ENCODE data around the gene SDC3.

The SDC3 gene

DNA sequence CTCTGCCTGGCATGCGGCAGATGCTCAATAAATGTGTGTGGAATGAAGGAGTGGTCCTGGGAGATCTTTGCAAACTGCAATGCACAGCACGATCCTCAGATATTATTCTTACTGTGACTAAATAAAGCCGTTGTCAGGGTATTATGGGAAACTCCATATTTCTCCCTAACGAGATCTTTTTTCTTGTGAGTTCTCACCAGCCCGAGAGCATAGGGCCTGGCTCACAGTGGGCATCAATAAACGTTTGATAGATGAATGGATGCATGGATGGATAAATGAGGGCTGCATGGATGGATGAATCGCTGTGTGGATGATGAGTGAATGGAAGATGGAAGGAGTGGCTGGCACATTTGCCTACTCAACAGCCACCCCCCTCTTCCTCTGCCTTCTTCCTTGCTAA, 69.6 kb downstream of the SDC3 start:
- no peak overlapping the region for H3K27ac ChIP-seq
- TF ChIP-seq Cebpa-rat (IDR thresholded peaks at IDR 0.05) = no peak
- H3K9me3 ChIP-seq (replicated peaks in 1 of 11) = peaks cover 0 to 7% (median 0%) of the 10 kb centered on the region in 11 experiments; a peak in 1 of 22 replicates
- H3K9ac ChIP-seq = no peak overlapping the region
- no peaks in the 10 kb centered on the region for H3K36me3 ChIP-seq
- no peak overlapping the region for H3K4me2 ChIP-seq
- no peak overlapping the region for H3K4me3 ChIP-seq
- H4K20me1 ChIP-seq = peaks cover 0 to 41% (median 16%) of the 10 kb centered on the region in 11 experiments; a peak in 12 of 22 replicates
- H3K27me3 ChIP-seq = peaks cover 44 to 95% (median 70%) of the 10 kb centered on the region in 11 experiments
- peaks cover 0 to 18% (median 8%) of the 10 kb centered on the region in 10 experiments; a peak in 14 of 20 replicates for H3K4me1 ChIP-seq

DNA sequence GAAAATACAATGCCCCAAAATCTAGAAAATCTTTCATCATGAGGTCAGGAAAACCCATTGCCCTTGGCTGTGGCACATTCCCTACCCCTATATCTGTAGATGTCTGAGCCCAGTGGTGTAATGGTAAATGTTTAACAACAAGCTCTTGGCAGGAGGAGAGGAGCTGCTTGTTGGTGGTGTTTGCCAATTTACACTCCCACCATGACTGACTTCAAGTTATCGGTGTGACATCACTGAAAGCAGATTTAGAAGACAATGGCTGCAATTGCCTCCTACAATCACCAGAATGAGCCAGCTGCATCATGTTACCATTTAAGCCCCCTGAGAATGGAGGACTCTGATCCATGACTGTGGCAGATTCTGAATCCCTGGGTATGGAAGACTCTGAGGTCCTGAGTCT, 70.9 kb downstream of the SDC3 start:
- Histone ChIP-seq H3K27me3 (peaks cover 31 to 91% (median 59%) of the 10 kb centered on the region in 11 experiments), H3K9ac (no peak overlapping the region), H3K4me2 (no peak overlapping the region)

DNA sequence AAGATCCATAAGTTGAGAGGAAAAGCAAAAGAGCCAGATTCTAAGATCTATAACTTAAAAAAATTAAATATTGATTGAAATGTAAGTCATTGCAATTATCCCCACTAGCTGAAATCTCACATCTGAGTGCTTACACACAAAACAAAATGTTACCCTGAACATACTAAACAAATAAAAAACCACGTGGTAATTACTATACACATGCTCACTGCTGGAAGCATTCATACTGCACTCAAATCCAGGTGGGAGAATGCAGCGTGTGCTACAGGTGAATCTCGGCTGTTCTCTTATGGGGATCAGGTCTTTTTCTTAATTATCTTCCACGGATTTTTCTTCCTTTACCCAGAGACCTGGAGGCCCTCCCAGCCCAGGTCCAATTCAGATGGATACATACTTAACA, 74.3 kb downstream of the SDC3 start:
- peaks cover 0 to 13% (median 0%) of the 10 kb centered on the region in 10 experiments; a peak in 7 of 20 replicates for H3K4me1 ChIP-seq
- H3K27me3 ChIP-seq = peaks cover 7 to 74% (median 31%) of the 10 kb centered on the region in 11 experiments; a peak in 20 of 22 replicates
- H3K9me3 ChIP-seq (replicated peaks in 1 of 11) = peaks cover 0 to 2% (median 0%) of the 10 kb centered on the region in 11 experiments; a peak in 3 of 22 replicates
- peaks cover 0 to 7% (median 0%) of the 10 kb centered on the region in 11 experiments; a peak in 4 of 22 replicates for H4K20me1 ChIP-seq
- TF ChIP-seq Cebpa-rat (IDR thresholded peaks at IDR 0.05) = no peak
- no peak overlapping the region for H3K9ac ChIP-seq
- no peak overlapping the region for H3K4me3 ChIP-seq
- H3K36me3 ChIP-seq = no peaks in the 10 kb centered on the region
- no peak overlapping the region for H3K27ac ChIP-seq
- no peak overlapping the region for H3K4me2 ChIP-seq

More for the DNA sequence above, 70.9 kb downstream of the SDC3 start:
- Histone ChIP-seq H3K9me3 (replicated peaks in 1 of 11) (peaks cover 0 to 7% (median 0%) of the 10 kb centered on the region in 11 experiments; a peak in 1 of 22 replicates), H4K20me1 (peaks cover 0 to 31% (median 11%) of the 10 kb centered on the region in 11 experiments; a peak in 11 of 22 replicates), H3K4me1 (peaks cover 0 to 17% (median 8%) of the 10 kb centered on the region in 10 experiments; a peak in 14 of 20 replicates), H3K27ac (no peak overlapping the region), H3K4me3 (no peak overlapping the region), H3K36me3 (no peaks in the 10 kb centered on the region)
- no peak for TF ChIP-seq Cebpa-rat (IDR thresholded peaks at IDR 0.05)

DNA sequence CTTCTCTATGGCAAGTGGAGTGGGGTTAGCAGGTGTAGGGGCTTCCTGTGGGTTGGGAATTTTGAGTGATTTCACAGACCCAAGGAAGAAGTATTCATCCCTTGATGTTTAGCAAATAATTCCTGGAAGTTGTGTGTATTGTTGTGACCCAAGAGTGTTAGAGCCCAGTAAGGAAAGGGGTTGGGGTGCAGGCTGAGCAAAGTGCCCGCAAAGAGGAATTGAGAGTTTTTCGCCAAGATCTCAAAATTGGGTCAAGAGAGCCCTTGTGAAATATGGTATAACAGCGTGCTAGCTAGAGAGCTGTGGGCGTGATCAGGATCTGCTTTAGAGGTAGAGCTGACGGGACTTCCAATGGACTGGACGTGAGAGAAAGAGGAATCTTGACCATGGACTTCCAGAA, 78.0 kb downstream of the SDC3 start:
- H3K4me3 ChIP-seq = no peak overlapping the region
- H3K4me2 ChIP-seq = peak overlapping the region in 3 of 11 experiments; percentile 29 to 38 (median 32); a peak in 5 of 22 replicates
- H3K9me3 ChIP-seq (replicated peaks in 1 of 11) = no peaks in the 10 kb centered on the region; a peak in 2 of 22 replicates
- peaks cover 0 to 4% (median 0%) of the 10 kb centered on the region in 11 experiments; a peak in 3 of 22 replicates for H4K20me1 ChIP-seq
- H3K27ac ChIP-seq = no peak overlapping the region
- H3K27me3 ChIP-seq = peaks cover 13 to 73% (median 47%) of the 10 kb centered on the region in 11 experiments
- H3K36me3 ChIP-seq = no peaks in the 10 kb centered on the region
- TF ChIP-seq Cebpa-rat (IDR thresholded peaks at IDR 0.05) = no peak
- H3K9ac ChIP-seq = no peak overlapping the region
- peaks cover 0 to 13% (median 0%) of the 10 kb centered on the region in 10 experiments; a peak in 7 of 20 replicates for H3K4me1 ChIP-seq

DNA sequence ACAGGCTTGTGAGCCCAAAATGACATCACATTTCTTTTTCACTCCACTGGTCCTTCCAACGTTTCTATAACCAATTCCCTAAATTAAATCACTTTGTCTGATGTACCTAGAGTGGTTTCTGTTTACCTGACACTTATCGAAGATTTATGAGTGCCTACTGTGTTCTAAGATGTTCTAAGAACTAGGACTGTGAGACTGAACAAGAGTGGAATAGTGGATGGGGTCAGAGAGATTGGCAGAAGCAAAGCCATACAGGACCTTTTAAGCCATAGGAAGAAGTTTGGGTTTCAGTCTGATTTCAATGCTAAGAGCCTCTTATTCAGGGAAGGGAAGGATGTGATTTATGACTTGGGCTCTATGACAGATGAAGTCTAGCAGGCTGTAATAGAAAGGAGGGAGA, 78.7 kb downstream of the SDC3 start:
- no peaks in the 10 kb centered on the region; a peak in 2 of 22 replicates for H3K9me3 ChIP-seq (replicated peaks in 1 of 11)
- H3K4me3 ChIP-seq = no peak overlapping the region
- H3K4me2 ChIP-seq = peak overlapping the region in 3 of 11 experiments; percentile 29 to 38 (median 32); a peak in 2 of 22 replicates
- H3K36me3 ChIP-seq = no peaks in the 10 kb centered on the region
- peaks cover 0 to 6% (median 0%) of the 10 kb centered on the region in 11 experiments; a peak in 5 of 22 replicates for H4K20me1 ChIP-seq
- peaks cover 19 to 76% (median 54%) of the 10 kb centered on the region in 11 experiments for H3K27me3 ChIP-seq
- H3K9ac ChIP-seq = no peak overlapping the region
- TF ChIP-seq Cebpa-rat (IDR thresholded peaks at IDR 0.05) = no peak
- no peak overlapping the region for H3K27ac ChIP-seq
- H3K4me1 ChIP-seq = peaks cover 0 to 19% (median 3%) of the 10 kb centered on the region in 10 experiments; a peak in 10 of 20 replicates

DNA sequence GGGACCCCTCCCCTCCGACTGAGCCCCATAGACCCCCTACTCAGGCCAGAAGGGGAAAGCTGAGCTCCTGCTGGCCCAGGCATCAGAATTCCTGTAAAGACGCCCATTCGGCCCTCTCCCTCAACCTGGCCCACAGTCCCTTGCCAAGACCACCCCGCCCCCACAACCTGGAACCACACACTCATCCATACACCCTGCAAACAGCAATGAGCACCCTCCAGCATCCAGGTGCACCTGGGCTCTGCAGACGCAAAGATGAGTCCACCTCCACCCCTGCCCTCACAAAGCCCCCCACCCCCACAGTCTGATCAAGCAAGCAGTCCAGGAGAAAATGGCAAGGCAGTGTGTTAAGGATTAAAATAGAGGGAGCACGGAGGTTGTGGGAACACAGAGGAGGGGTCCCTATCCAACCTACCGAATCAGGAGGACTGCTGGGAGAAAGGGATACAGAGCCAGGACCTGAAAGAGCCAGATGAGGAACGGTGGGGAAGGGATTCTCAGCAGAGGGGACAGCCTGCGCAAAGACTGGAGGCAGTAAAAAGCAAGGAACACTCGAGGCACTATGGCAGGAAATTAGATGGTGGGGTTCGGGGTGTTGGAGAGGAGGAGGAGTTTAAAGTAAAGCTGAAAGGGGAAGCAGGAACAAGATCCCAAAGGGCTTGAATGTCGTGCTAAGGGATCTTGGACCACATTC, 83.7 kb downstream of the SDC3 start:
- Histone ChIP-seq H3K4me2 (peak overlapping the region; percentile 58 to 88 (median 79); a peak in 21 of 22 replicates), H3K9ac (no peak overlapping the region), H3K4me1 (peaks cover 11 to 28% (median 22%) of the 10 kb centered on the region in 10 experiments), H3K27me3 (peaks cover 66 to 100% (median 90%) of the 10 kb centered on the region in 11 experiments), H3K4me3 (peak overlapping the region in 7 of 10 experiments; percentile 7 to 59 (median 48); a peak in 7 of 20 replicates), H4K20me1 (peaks cover 0 to 31% (median 12%) of the 10 kb centered on the region in 11 experiments; a peak in 10 of 22 replicates), H3K36me3 (no peaks in the 10 kb centered on the region), H3K27ac (no peak overlapping the region), H3K9me3 (replicated peaks in 1 of 11) (no peaks in the 10 kb centered on the region; a peak in 2 of 22 replicates)
- no peak for TF ChIP-seq Cebpa-rat (IDR thresholded peaks at IDR 0.05)

DNA sequence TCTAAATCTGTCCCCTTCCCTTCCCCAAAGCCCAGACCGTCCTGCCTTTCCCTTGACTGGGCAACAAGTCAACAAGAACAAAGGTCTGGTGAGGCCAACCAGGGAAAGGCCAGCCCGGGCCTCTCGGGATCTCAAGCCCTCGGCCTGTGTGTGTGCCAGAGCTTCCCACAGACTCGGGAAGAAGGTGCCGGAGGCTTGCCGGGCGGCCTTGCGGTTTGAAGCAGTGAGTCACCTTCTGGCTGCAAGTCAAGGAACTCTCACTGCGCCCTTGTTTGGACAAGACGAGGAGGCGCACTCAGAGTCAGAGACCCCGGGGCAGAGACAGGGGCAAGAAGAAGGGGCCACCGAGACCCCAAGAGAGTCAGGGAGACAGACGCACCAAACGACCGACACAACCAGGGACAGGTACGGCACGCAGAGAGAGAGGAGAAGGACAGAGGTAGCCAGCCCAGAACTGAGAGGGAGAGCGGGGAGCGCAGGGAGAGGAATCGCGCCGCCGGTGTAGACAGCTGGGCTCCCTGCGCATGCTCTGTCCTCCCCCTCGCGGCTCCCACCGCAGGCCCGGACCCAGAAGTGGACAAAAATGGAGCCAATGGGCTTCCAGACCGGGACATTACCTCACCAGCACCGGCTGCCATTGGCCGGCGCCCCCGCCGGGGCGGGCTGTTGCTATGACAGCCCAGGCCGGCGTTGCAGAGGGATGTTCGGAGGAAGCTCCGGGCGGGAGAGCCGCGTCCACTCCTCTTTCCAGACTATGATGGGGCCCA, 84.4 kb downstream of the SDC3 start:
- Histone ChIP-seq H3K27me3 (peaks cover 72 to 100% (median 97%) of the 10 kb centered on the region in 11 experiments), H3K4me2 (peak overlapping the region; percentile 58 to 88 (median 79)), H4K20me1 (peaks cover 0 to 35% (median 12%) of the 10 kb centered on the region in 11 experiments; a peak in 10 of 22 replicates), H3K4me3 (peak overlapping the region; percentile 3 to 59 (median 46); a peak in 17 of 20 replicates), H3K9me3 (replicated peaks in 1 of 11) (no peaks in the 10 kb centered on the region), H3K27ac (peak overlapping the region in 5 of 11 experiments; percentile 1 to 64 (median 40); a peak in 8 of 22 replicates), H3K36me3 (no peaks in the 10 kb centered on the region), H3K4me1 (peaks cover 11 to 28% (median 22%) of the 10 kb centered on the region in 10 experiments), H3K9ac (peak overlapping the region in 10 of 11 experiments; percentile 22 to 70 (median 48); a peak in 14 of 22 replicates)
- no peak for TF ChIP-seq Cebpa-rat (IDR thresholded peaks at IDR 0.05)

DNA sequence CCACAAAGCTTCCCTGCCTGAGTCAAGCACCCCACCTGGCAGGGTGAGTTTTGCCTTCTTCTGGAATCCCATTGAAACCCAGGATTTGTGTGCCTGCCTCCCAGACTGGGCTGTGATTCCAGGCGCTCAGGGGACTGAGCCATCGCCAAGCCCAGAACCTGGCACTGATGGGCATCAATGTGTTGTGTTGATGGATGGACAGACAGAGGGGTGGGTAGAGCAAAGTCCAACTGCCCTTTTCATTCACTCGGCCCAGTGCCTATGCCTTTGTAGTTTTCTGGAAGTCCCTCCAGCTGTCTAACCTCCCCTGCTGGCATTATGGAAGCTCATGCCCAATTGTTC, 85.0 kb downstream of the SDC3 start:
- Histone ChIP-seq H3K4me1 (peaks cover 11 to 28% (median 22%) of the 10 kb centered on the region in 10 experiments), H3K4me3 (peak overlapping the region in 9 of 10 experiments; percentile 3 to 59 (median 43); a peak in 11 of 20 replicates), H3K9me3 (replicated peaks in 1 of 11) (no peaks in the 10 kb centered on the region), H3K27me3 (peaks cover 78 to 100% (median 98%) of the 10 kb centered on the region in 11 experiments), H3K27ac (peak overlapping the region in 4 of 11 experiments; percentile 1 to 64 (median 42); a peak in 5 of 22 replicates), H3K9ac (peak overlapping the region in 7 of 11 experiments; percentile 22 to 70 (median 54); a peak in 7 of 22 replicates), H4K20me1 (peaks cover 0 to 35% (median 12%) of the 10 kb centered on the region in 11 experiments; a peak in 10 of 22 replicates), H3K36me3 (no peaks in the 10 kb centered on the region), H3K4me2 (peak overlapping the region; percentile 58 to 88 (median 79))
- TF ChIP-seq Cebpa-rat (IDR thresholded peaks at IDR 0.05) = no peak
